ENCODE data around the gene ACTR3C. TPM values are rescaled to one million over a fixed set of nuclear protein-coding genes. Genes with fewer than 3 reads are reported as not detected.
"Not testable (repeated sequence)": the region's sequence is repeated elsewhere in the genome, so short reads cannot be mapped to it uniquely, and the experiment has no call there.

ACTR3C gene
- total RNA-seq, 1 experiment from 2014 or later: 2.2 TPM

DNA sequence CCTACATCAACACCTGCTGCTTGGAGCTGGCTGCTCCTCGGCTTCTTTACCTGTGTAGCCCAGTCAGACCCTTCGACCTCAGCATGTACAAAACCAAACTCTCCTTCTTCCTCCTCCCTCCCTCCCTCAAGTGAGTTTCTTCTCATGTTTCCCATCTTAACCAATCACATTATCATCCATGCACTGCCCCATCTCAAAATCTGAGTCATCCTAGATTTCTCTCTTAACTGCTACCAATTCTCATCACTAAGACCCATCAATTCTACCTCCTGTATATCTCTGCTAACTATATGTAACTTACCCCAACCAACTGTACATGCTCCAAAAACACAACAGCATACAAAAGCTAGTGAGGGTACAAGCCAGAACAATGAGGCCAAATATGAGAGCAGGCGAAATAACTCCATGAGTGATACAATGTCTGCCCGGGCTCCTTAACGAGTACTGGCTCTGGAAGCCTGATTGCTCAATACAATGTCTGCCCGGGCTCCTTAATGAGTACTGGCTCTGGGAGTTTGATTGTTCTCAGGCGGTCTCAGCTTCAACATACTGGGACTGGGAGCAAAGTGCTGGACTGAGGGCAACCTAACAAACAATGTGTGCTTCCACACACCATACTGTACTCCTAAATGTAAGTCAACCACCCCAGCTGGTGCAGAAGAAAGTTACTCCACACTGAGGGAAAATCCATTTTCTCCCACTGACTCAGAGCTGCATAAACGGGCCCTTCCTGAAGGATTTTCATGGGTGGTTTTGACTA, 18.7 kb downstream of the ACTR3C start:
- H3K27me3 Mint-ChIP-seq (ENCODE audit: low read depth): peaks cover 27% of the 10 kb centered on the region
- not testable (repeated sequence) for H2BK20ac ChIP-seq (ENCODE audit: low read depth, low read length, poor library complexity, severe bottlenecking); H3K27ac ChIP-seq (ENCODE audit: insufficient read length, low read depth, low read length); H3K27me3 ChIP-seq (ENCODE audit: insufficient read depth, low read length); H2BK120ac ChIP-seq (ENCODE audit: low read depth, low read length, poor library complexity, severe bottlenecking); H4K5ac ChIP-seq (ENCODE audit: insufficient read length, low read depth, low read length); H4K91ac ChIP-seq (ENCODE audit: insufficient read length, low read depth, low read length); H3K18ac ChIP-seq (ENCODE audit: insufficient read length, low read depth, low read length); H3K4me2 ChIP-seq (ENCODE audit: insufficient read depth, insufficient read length, low read length); H3K79me1 ChIP-seq (ENCODE audit: insufficient read depth, low read depth, low read length, poor library complexity, severe bottlenecking); H3K27ac Mint-ChIP-seq; H2AK5ac ChIP-seq (ENCODE audit: insufficient read length, low read length); H4K20me1 ChIP-seq (ENCODE audit: control insufficient read depth, insufficient read depth, insufficient read length); H3T11ph ChIP-seq (ENCODE audit: low read length); H2BK15ac ChIP-seq (ENCODE audit: low read depth, low read length); H3K79me2 ChIP-seq (ENCODE audit: insufficient read depth, low read length); H3K4ac ChIP-seq (ENCODE audit: low read depth, low read length); H3K9ac ChIP-seq (ENCODE audit: extremely low read depth, insufficient read length, low read length); H3K14ac ChIP-seq (ENCODE audit: insufficient read depth, low read length); H3K4me1 ChIP-seq (ENCODE audit: insufficient read depth, low read length); H3K23me2 ChIP-seq (ENCODE audit: insufficient read length, low read depth, low read length, poor library complexity, severe bottlenecking); H2BK12ac ChIP-seq (ENCODE audit: insufficient read length, low read depth, low read length); H4K8ac ChIP-seq (replicated peaks; ENCODE audit: insufficient read length, low read depth, low read length); H3K4me1 Mint-ChIP-seq; H3K9me3 ChIP-seq (ENCODE audit: control insufficient read depth, low read depth, low read length); H3K4me3 Mint-ChIP-seq; H3K56ac ChIP-seq (ENCODE audit: insufficient read length, low read depth, low read length); H3K23ac ChIP-seq (ENCODE audit: insufficient read length, low read depth, low read length); H2AFZ ChIP-seq (ENCODE audit: low read length); H2BK5ac ChIP-seq (ENCODE audit: insufficient read length, low read length)
- H3K36me3 Mint-ChIP-seq (ENCODE audit: insufficient read depth in 1 of 3, low read depth in 3 of 3): peaks cover 0 to 14% (median 14%) of the 10 kb centered on the region in 3 experiments; a peak in 5 of 7 replicates
- WGBS (ENCODE audit: extremely low coverage, insufficient read length, low lambda C conversion rate): no CpG with 5 or more reads among the region's 8 CpGs
- peak; percentile 0 for DNase-seq
- H3K9me3 Mint-ChIP-seq: peaks cover 18 to 19% of the 10 kb centered on the region in 2 experiments

DNA sequence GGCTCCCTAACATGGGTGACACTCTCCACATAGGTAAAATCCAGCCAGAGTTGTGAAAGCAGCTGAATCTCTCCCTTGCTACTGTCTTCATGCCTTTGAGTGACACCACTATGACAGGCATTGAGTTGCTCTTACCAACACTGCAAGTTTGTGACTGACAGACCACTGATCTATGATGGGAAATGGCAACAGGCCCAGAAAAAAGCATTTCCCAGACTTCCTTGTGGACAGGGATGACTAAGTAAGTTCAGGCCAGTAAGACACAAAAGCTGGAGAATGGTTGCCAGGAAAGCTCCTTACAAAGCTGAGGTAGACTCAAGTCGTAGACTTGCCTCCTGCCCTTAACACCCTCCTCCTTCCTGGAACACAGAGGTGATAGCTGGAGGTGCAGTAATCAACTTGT, 20.4 kb downstream of the ACTR3C start:
- not testable (repeated sequence) for H3K18ac ChIP-seq (ENCODE audit: insufficient read length, low read depth, low read length); H2AFZ ChIP-seq (ENCODE audit: low read length); H2BK120ac ChIP-seq (ENCODE audit: low read depth, low read length, poor library complexity, severe bottlenecking); H3K4me1 ChIP-seq (ENCODE audit: insufficient read depth, low read length); H3K27me3 ChIP-seq (ENCODE audit: insufficient read depth, low read length); H2BK5ac ChIP-seq (ENCODE audit: insufficient read length, low read length); H2AK5ac ChIP-seq (ENCODE audit: insufficient read length, low read length); H2BK20ac ChIP-seq (ENCODE audit: low read depth, low read length, poor library complexity, severe bottlenecking); H3K23me2 ChIP-seq (ENCODE audit: insufficient read length, low read depth, low read length, poor library complexity, severe bottlenecking); H3K9me3 ChIP-seq (ENCODE audit: control insufficient read depth, low read depth, low read length); H3K4me1 Mint-ChIP-seq; H2BK12ac ChIP-seq (ENCODE audit: insufficient read length, low read depth, low read length); DNase-seq; H2BK15ac ChIP-seq (ENCODE audit: low read depth, low read length); H3K9ac ChIP-seq (ENCODE audit: extremely low read depth, insufficient read length, low read length); H4K91ac ChIP-seq (ENCODE audit: insufficient read length, low read depth, low read length); H3K4ac ChIP-seq (ENCODE audit: low read depth, low read length); H3K27ac Mint-ChIP-seq; H3K56ac ChIP-seq (ENCODE audit: insufficient read length, low read depth, low read length); H3K4me3 Mint-ChIP-seq; H3K79me1 ChIP-seq (ENCODE audit: insufficient read depth, low read depth, low read length, poor library complexity, severe bottlenecking); H4K5ac ChIP-seq (ENCODE audit: insufficient read length, low read depth, low read length); H3K4me2 ChIP-seq (ENCODE audit: insufficient read depth, insufficient read length, low read length); H3T11ph ChIP-seq (ENCODE audit: low read length); H3K79me2 ChIP-seq (ENCODE audit: insufficient read depth, low read length); H3K36me3 Mint-ChIP-seq (ENCODE audit: insufficient read depth in 1 of 3, low read depth in 3 of 3); H3K14ac ChIP-seq (ENCODE audit: insufficient read depth, low read length); H4K8ac ChIP-seq (replicated peaks; ENCODE audit: insufficient read length, low read depth, low read length); H4K20me1 ChIP-seq (ENCODE audit: control insufficient read depth, insufficient read depth, insufficient read length); H3K23ac ChIP-seq (ENCODE audit: insufficient read length, low read depth, low read length); H3K27ac ChIP-seq (ENCODE audit: insufficient read length, low read depth, low read length)
- H3K27me3 Mint-ChIP-seq (ENCODE audit: low read depth): peaks cover 27% of the 10 kb centered on the region
- peaks cover 11% of the 10 kb centered on the region in 2 experiments for H3K9me3 Mint-ChIP-seq
- WGBS (ENCODE audit: extremely low coverage, insufficient read length, low lambda C conversion rate): no CpG with 5 or more reads among the region's 1 CpG

Data from H9 (cell line).